Tibial nerve (tissue), 4 donors: ENCODE results near the gene DGKI.

ENCODE experiments used
- EP300 ChIP-seq, 2 donors: sonication (generic); formaldehyde crosslinking; IDR thresholded peaks; one replicate each; pipeline ENCODE4 v1.6.1; 2017; ENCODE audit warnings: antibody characterized with exemption in 2 of 2, mild to moderate bottlenecking in 1 of 2
- POLR2A ChIP-seq, 2 donors: fragments of 450-650 bp; IDR thresholded peaks; one replicate each; pipeline ENCODE4 v1.6.1; 2017; ENCODE audit warnings: antibody characterized with exemption in 2 of 2, mild to moderate bottlenecking in 2 of 2, moderate library complexity in 2 of 2
- TF ChIP-seq, protein P1 (sequence below), 5 experiments: fragments of 200-600 bp in 3 of 5; fragments of 450-650 bp in 2 of 5; sonication (generic) in 3 of 5; IDR thresholded peaks; one replicate each; pipeline ENCODE4 v1.5.1; 2016 to 2019; ENCODE audit warnings: antibody characterized with exemption in 5 of 5, mild to moderate bottlenecking in 3 of 5, moderate library complexity in 2 of 5

DNA sequence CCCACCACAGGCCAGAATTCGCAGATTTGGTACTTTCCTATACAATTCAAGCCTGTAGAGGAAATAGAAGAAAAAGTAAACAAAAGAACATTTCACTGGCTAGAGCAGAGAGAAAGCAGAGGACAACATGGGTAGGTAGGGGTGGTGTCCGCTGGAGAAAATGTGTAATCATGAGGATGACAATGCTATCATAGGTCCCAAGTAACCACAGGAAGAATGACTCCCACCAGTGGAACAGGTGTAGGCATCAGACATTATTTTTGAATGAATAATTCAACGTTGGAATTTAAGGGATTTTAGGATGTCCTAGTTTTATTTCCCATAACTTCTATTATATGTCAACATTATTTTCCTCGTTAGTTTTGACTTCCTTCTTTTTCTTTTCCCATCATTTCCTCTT, 248.9 kb downstream of the DGKI start:
- no peak for TF ChIP-seq POLR2A (IDR thresholded peaks at IDR 0.05)
- TF ChIP-seq, protein P1, sequence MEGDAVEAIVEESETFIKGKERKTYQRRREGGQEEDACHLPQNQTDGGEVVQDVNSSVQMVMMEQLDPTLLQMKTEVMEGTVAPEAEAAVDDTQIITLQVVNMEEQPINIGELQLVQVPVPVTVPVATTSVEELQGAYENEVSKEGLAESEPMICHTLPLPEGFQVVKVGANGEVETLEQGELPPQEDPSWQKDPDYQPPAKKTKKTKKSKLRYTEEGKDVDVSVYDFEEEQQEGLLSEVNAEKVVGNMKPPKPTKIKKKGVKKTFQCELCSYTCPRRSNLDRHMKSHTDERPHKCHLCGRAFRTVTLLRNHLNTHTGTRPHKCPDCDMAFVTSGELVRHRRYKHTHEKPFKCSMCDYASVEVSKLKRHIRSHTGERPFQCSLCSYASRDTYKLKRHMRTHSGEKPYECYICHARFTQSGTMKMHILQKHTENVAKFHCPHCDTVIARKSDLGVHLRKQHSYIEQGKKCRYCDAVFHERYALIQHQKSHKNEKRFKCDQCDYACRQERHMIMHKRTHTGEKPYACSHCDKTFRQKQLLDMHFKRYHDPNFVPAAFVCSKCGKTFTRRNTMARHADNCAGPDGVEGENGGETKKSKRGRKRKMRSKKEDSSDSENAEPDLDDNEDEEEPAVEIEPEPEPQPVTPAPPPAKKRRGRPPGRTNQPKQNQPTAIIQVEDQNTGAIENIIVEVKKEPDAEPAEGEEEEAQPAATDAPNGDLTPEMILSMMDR (IDR thresholded peaks at IDR 0.05) = no peak
- TF ChIP-seq EP300 (IDR thresholded peaks at IDR 0.05) = no peak
